ENCODE data around the gene POLDIP2.

- TF ChIP-seq, protein P1, sequence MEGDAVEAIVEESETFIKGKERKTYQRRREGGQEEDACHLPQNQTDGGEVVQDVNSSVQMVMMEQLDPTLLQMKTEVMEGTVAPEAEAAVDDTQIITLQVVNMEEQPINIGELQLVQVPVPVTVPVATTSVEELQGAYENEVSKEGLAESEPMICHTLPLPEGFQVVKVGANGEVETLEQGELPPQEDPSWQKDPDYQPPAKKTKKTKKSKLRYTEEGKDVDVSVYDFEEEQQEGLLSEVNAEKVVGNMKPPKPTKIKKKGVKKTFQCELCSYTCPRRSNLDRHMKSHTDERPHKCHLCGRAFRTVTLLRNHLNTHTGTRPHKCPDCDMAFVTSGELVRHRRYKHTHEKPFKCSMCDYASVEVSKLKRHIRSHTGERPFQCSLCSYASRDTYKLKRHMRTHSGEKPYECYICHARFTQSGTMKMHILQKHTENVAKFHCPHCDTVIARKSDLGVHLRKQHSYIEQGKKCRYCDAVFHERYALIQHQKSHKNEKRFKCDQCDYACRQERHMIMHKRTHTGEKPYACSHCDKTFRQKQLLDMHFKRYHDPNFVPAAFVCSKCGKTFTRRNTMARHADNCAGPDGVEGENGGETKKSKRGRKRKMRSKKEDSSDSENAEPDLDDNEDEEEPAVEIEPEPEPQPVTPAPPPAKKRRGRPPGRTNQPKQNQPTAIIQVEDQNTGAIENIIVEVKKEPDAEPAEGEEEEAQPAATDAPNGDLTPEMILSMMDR (IDR thresholded peaks at IDR 0.05) = no peak
- no peak for TF ChIP-seq ZFX (IDR thresholded peaks at IDR 0.05; ENCODE audit: borderline replicate concordance)
These were observed 27.7 kb upstream of the POLDIP2 start for GRCh38 chr17:28385037-28385400.

Measured in 22Rv1 (cell line).